AG20443 (cell line): ENCODE results near the gene KRT75.
A peak's percentile ranks its signal among the peaks of the same experiment; 100 is the strongest.

ENCODE experiments used
- DNase-seq: peaks from one replicate; pipeline ENCODE4 v3.0.0; 2012; ENCODE audit warnings: low spot score, mixed read lengths

The KRT75 gene

GRCh38 chr12:52439845-52440244 lies 5.7 kb upstream of the KRT75 start:
- DNase-seq: no peak

GRCh38 chr12:52439420-52439819 lies 5.2 kb upstream of the KRT75 start:
- DNase-seq: no peak

- DNase-seq: no peak
These were observed 4.4 kb upstream of the KRT75 start for GRCh38 chr12:52438305-52439301.

GRCh38 chr12:52437508-52437907 lies 3.3 kb upstream of the KRT75 start:
- no peak for DNase-seq

GRCh38 chr12:52436828-52437474 lies 2.8 kb upstream of the KRT75 start:
- no peak for DNase-seq

- no peak for DNase-seq
These were observed 2.0 kb upstream of the KRT75 start for GRCh38 chr12:52436000-52436827.

GRCh38 chr12:52435659-52435999 lies 1.5 kb upstream of the KRT75 start:
- DNase-seq: no peak

- DNase-seq: no peak
These were observed 774 bp upstream of the KRT75 start for GRCh38 chr12:52434760-52435530.

GRCh38 chr12:52433501-52434080 lies 580 bp downstream of the KRT75 start:
- DNase-seq: no peak

- no peak for DNase-seq
These were observed 1.5 kb downstream of the KRT75 start for GRCh38 chr12:52432559-52433207.

GRCh38 chr12:52428121-52428520 lies 6.0 kb downstream of the KRT75 start:
- no peak for DNase-seq

- DNase-seq: no peak
These were observed 7.1 kb downstream of the KRT75 start for GRCh38 chr12:52427083-52427482.

GRCh38 chr12:52426034-52426433 lies 8.1 kb downstream of the KRT75 start:
- no peak for DNase-seq

GRCh38 chr12:52425466-52425865 lies 8.7 kb downstream of the KRT75 start:
- no peak for DNase-seq

- no peak for DNase-seq
These were observed 10.3 kb downstream of the KRT75 start for GRCh38 chr12:52423661-52424500.

- DNase-seq: no peak
These were observed 11.1 kb downstream of the KRT75 start for GRCh38 chr12:52423035-52423434.

GRCh38 chr12:52419656-52420055 lies 14.5 kb downstream of the KRT75 start:
- DNase-seq: peak; percentile 34

- DNase-seq: no peak
These were observed 15.5 kb downstream of the KRT75 start for GRCh38 chr12:52418576-52419110.

- DNase-seq: no peak
These were observed 16.4 kb downstream of the KRT75 start for GRCh38 chr12:52417740-52418139.

GRCh38 chr12:52416795-52417194 lies 17.4 kb downstream of the KRT75 start:
- no peak for DNase-seq
